GM21515 (cell line): ENCODE data around the gene HYAL3.
"Not testable (repeated sequence)": the region's sequence is repeated elsewhere in the genome, so short reads cannot be mapped to it uniquely, and the experiment has no call there.

Experiments
- ATAC-seq: cut with Tn5 transposase; IDR thresholded peaks from one replicate; pipeline ENCODE4 v1.9.1; 2021; ENCODE audit not compliant: unreplicated experiment

HYAL3 gene

DNA sequence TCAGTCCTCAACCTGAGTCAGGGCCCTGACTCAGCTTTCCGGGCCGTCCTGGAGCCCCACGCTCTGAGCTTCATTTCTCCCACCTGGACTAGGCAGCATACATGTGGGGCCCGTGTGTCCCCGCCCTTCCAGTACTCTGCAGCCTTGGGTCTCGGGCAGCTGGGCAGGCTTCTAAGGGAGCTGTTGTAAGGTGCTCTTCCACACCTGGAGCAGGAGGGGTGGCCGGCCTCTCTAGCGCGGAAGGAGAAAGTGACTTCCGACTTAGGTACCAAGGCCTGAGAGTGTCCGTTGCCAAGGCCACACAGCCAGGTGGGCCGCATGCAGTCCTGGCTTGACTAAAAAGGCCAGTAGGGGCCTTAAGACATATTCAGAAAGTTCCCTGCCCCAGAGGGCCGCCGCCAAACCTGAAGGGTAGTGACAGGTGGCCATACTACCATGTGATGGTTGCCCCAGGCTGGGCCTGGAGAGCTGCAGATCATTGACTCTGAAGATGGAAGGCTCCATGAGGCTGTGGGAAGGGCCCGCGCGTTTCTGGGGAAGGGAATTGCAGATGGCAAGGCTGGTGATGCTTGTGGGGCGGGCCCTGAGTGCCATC lies 39.7 kb downstream of the HYAL3 start:
- peak; percentile 23 for ATAC-seq

DNA sequence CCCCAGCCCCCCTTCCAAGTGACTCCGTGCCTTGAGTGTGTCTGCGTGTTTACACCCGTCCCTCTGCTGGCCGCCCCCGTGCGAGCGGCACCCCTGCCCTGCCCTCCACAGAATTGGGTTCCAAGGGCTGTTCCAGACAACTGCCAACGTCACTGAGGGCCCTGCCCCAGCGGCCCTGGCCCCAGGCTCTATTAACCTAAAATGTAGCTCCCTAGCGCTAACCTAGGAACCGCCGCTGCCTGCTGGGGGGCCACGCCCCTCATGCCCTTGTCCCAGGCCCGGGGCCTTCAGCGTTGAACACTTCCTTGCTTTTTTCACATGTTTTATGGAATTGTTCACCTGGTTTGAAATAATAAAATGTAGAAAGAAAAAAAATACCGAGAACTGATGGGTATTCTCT lies 40.2 kb downstream of the HYAL3 start:
- no peak for ATAC-seq

DNA sequence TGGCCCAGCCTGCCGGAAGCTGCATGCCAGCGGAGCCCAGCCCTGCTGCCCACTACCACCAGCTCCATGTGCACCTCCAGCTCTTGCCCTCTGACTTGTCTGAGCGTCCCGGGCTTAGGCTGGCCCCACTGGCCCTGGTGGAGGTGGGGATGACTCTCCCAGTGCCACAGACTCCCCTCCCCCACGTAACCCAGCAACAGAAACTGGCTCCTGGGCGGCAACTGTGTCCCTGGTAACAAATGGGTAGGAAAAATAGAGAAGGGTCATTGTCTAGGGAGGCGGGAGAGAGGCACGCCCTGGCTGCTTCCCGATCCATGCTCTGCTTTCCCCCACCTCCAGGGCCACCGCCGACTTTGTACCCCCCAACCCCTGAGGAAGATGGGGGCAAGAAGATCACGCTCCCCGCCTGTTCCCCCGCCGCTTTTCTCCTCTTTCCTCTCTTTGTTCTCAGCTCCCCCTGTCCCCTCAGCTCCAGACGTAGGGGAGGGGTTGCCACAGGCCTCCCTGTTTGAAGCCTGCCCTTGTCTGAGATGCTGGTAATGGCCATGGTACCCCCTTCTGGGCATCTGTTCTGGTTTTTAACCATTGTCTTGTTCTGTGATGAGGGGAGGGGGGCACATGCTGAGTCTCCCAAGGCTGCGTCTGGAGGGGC lies 41.0 kb downstream of the HYAL3 start:
- no peak for ATAC-seq

DNA sequence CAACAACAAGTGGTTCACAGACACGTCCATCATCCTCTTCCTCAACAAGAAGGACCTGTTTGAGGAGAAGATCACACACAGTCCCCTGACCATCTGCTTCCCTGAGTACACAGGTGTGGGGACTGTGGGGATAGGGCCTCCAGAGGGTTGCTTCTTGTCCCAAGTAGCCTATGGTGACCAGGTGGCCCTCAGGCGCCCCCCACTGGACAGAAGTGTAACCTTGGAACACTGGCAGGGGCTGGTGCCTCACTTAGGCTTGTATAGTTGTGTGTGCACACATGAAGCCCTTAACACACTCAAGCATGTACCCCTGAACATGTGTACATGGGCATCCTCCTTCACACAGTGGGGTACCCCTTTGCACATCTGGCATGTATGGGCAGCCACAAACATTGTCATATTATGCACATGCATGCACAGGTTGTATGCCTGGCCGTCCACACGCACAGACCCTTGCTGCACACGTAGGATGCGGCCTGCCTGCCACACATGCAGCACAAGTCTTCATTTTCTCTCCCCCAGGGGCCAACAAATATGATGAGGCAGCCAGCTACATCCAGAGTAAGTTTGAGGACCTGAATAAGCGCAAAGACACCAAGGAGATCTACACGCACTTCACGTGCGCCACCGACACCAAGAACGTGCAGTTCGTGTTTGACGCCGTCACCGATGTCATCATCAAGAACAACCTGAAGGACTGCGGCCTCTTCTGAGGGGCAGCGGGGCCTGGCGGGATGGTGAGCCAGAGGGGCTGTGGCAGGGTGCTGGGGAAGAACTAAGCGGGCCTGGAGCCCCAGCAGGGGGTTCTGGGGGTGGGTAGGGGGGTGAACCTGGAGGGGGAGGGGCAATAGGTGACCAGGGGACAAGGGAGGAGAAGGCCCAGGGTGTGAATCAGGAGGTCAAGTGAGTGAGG lies 42.0 kb downstream of the HYAL3 start:
- no peak for ATAC-seq

DNA sequence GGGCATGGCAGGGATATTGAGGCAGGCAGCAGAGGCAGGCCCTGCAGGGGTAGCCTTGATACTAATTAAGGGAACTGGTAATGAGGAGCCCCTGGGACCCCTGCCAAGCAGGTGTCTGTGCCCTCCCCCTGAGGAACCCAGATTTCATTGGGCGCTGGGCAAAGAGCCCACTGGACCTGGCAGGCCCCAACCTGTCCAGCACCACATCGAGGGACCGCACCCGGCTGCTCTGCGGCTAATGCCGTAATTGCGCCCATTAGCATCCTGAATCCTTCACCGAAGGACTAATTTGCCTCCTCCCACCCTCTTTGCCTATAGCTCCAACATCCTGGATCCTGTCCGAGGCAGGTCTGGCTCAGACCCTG lies 44.0 kb downstream of the HYAL3 start:
- ATAC-seq = no peak

DNA sequence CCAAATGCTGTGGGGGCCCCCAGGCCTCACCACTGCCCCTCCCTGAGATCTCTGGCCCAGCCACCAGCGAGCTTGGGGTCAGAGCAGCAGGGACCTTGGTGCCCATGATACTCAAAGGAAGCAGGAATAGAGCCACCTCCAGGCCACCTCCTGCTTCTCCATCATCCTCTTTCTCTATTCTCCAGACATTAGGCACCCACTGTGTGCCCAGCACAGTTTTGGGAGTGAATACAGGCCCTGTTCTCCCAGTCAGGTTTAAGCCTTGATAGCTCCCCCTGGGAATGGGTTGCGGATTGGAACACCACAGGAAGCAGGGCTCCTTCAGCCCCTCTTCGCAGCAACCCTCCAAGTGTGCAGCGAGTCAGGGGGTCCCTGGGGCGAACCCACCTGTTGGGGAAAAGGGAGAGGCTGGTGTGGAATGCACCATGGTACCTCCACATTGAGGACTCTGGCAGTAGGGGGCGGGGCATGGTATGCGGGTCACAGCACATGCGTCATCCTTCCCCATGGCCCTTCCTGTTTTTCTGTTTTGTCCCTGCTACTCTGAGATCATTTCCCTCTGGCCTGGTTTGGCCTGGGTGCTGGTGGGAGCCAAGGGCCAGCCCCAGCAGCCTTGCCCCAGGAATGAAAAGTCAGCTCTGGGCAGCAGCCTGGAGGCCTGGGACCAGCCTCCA lies 44.5 kb downstream of the HYAL3 start:
- no peak for ATAC-seq

DNA sequence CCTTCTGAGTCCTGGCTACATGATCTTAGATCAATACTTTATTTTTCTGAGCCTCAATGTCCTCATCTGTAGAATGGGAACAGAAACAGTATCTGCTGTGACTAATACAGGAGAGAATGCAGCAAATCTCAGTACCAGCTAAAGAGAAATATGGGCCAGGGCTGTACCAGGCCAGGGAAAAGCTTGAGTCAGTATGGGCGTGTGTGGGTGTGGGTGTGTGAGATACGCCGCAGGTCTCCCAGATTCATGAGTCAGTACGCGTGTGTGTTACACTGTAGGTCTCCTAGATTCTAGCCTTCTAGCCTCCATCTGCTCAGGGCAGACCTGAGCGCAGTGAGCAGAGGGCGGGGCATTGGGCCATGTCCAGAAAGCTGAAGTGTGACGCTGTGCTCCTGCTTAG lies 48.0 kb downstream of the HYAL3 start:
- ATAC-seq = no peak

DNA sequence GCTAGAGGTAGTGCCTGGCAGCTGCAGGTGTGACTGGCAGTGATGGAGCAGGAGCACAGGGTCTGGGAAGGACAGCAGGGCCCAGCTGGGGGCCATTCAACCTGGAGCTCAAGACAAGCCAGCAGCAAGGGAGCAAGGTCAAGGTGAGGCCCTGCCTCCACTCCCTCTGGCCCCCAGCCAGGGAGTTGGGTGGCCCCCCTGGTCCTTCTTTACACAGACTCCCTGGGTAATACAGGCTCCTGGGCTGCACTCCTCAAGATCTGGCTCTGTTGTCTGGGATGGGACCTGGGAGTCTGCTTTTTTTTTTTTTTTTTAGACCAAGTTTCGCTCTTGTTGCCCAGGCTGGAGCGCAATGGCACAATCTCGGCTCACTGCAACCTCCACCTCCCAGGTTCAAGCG lies 48.7 kb downstream of the HYAL3 start:
- no peak for ATAC-seq

DNA sequence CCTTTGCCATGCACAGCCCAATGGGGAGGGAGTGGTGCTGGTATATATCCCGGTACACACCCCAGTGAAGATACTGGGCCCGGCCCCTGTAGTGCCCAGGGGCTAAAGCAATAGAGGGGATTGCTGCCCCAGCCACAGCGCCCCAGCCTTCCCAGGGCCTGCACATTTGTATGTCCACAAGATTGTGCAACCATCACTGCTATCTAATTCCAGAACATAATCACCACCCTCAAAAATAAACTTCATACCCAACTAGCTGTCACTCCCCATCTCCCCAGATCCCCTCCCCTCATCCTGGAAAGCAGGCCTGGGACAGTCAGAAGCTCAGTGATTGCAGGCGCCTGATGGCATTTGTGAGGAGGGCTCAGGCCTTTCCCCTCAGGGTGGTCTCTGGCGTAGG lies 49.7 kb downstream of the HYAL3 start:
- no peak for ATAC-seq

DNA sequence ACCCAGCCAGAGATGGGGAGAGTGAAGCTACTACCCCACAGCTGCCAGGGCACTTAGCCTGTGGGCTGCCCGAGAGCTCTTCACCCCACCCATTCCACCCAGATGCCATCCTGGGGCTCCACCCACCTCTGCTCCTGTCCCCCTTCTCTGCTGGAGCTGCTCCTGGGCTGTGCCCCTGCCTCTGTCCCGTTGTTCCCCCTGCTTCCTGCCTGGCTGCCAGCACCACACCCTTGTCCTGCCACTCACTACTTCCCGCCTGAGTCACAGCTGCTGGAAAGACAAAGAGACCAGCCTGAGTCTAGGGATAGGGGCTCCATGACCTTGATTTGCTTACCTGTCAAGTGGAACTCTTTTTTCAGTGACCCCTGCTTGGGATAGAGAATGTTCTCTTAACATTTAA lies 50.8 kb downstream of the HYAL3 start:
- no peak for ATAC-seq

DNA sequence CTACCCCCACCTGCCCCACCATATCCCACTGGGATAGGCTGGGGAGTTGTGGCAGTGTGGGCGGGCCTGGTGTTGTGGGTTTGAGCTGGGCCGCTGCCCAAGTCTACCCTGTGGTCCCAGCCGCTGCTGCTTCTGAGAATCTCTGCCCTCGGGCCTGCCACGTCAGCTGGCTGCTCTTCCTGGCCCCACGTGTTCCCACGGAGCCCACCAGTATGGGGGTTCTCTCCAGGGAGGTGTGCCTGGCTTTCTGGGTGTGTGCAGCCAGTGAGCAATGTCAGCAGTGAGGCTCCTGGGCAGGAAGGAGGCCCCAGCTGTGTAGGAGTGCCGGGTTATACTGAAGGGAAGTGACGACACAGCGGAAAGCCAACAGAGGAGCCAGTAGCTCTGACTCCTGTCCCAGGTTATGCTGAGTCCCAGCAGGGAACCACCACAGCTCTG lies 52.7 kb downstream of the HYAL3 start:
- peak; percentile 36 for ATAC-seq

DNA sequence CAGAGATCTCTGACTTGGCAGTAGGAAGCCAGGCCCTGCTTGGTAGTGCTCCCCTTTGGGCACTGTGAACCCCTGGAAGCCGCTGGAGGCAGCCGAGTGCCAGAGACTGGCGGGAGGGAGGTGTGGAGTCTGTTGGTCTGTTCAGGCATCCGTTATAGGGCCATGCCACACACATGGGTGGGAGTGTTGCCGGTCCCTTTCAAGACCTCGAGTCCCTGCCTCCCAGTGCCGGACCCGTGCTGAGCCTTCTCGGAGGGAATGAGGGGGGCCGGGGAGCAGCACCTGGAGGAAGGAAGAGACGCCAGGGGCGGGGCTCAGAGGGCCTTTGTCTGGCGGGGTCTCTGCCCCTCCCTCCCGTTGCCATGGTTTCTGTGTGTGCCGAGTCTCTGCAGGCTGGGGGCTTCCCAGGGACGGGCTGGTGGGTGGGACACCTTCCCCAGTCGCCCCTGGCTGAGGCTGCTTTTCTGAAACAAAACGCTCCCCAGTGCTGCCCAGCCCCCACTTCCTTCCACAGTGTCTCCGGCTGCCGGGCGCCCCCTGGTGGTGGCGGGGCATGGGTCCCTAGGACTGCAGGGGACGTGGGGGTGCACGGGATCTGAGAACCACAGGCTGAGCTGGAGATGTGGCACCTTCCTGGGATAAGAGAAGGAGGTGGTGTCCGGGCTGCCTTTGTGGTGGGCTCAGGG lies 53.2 kb downstream of the HYAL3 start:
- peak; percentile 56 for ATAC-seq

DNA sequence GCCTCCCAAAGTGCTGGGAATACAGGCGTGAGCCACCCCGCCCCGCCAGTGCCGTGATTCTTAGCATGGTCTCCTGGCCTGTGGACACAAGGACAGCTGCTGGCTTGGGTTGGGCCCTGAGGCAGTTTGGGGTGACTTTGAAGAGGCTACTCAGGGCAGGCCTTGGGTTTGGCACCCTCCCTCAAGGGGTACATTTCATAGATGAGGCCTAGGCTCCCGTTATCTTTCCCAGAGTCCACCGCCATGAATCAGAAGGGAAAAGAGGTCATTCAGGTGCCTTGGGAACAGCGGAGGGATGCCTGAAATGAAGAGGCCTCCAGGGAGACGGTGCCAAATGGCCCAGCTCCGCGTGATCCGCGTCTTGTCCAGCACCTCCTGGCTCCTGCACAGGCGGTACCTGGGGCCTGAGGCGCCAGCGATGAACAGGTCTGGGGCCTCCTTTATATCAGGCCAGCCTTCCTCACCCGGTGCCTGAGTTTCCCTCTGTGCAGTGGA lies 53.9 kb downstream of the HYAL3 start:
- ATAC-seq = no peak

DNA sequence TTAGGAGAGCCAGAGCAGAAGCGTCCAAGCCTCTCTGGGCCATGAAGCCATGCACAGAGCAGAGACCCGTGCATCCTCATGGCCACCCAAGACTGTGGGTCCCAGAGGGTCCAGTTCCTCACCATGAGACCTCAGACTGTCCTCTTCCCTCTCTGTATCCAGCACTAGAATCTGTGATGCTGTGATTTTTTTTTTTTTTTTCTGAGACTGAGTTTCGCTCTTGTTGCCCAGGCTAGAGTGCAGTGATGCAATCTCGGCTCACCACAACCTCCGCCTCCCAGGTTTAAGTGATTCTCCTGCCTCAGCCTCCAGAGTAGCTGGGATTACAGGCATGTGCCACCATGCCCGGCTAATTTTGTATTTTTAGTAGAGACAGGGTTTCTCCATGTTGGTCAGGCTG lies 54.4 kb downstream of the HYAL3 start:
- not testable (repeated sequence) for ATAC-seq

DNA sequence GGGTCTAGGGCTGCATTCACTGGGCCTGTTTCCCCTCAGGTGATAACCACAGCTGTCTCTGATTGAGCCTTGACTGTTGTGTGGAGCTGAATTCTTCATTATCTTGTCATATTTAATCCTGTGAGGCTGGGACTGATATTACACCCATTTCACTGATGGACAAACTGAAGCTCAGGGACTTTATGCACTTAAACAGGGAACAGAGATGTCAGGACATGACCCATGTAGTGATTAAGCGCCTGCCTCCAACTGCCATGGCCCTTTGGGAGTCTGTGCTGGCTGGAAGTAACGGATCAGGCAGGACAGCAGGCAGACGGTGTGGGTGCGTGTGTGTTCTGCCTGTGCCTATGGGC lies 55.7 kb downstream of the HYAL3 start:
- ATAC-seq = no peak

DNA sequence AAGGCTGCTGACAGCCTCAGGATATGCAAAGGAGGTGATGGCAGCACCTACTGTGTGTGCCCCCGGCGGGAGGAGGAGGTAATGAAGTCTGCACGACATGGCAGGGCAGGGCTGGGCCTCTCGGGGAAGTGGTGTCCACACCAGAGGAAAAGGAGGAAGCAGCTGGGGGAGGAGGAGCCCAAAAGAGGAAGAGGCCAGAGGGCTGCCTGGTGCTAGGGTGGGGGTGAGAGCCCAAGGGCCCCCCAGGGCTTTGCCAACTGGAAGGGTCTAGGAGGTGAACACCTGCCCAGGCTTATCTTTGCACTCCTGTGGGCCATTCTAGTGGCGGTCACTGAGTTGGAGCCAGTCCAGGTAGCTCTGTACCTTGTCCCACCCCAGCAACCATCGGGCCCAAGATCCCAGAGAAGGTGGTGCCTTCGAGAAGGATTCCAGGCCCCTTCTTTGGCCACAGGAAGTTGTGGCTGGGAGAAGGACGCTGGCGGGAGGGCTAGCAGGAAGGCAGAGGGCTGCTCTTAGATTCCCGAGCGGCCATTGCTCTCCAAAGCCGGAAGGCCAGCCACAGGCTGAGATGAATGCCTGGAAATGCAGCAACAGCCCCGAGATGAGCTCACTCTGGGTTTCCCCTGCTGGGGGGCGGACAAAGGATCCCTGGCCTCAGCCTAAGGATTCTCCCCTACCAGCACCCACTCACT lies 56.2 kb downstream of the HYAL3 start:
- ATAC-seq = no peak
